Coronary artery (tissue), 2 donors: ENCODE measurements around the gene MEAK7.

Source experiments
- DNase-seq: peaks from one replicate; pipeline ENCODE4 v3.0.0-alpha.2; 2017; ENCODE audit warnings: low spot score
- H3K27ac ChIP-seq, 2 donors: fragments of 200-600 bp; sonication (generic); one replicate each; pipeline ENCODE4 v1.5.1; 2016 to 2019
- H3K4me3 ChIP-seq: fragments of 200-600 bp; sonication (generic); 2 replicates; pipeline ENCODE4 v1.5.1; 2016; ENCODE audit warnings: mild to moderate bottlenecking, moderate library complexity
- CTCF ChIP-seq: fragments of 200-600 bp; sonication (generic); IDR thresholded peaks from one replicate; pipeline ENCODE4 v1.5.1; 2019; ENCODE audit warnings: antibody characterized with exemption

The MEAK7 gene

GRCh38 chr16:84466692-84467091, 37.8 kb downstream of the MEAK7 start:
- no peak overlapping the region for H3K27ac ChIP-seq
- no peak for DNase-seq
- no peak overlapping the region for H3K4me3 ChIP-seq
- no peak for TF ChIP-seq CTCF

GRCh38 chr16:84465154-84465553, 39.3 kb downstream of the MEAK7 start:
- DNase-seq, result no peak
- Histone ChIP-seq H3K4me3 (no peak overlapping the region), H3K27ac (no peak overlapping the region)
- no peak for TF ChIP-seq CTCF

- TF ChIP-seq CTCF, result no peak
- no peak for DNase-seq
- H3K27ac ChIP-seq, result no peak overlapping the region
- no peak overlapping the region for H3K4me3 ChIP-seq
These were observed 40.3 kb downstream of the MEAK7 start for GRCh38 chr16:84464116-84464515.

- DNase-seq, result peak; percentile 68
- H3K27ac ChIP-seq, result no peak overlapping the region
- TF ChIP-seq CTCF, result no peak
These were observed 41.2 kb downstream of the MEAK7 start for GRCh38 chr16:84463221-84463620.

GRCh38 chr16:84462296-84463210, 41.9 kb downstream of the MEAK7 start:
- peak; percentile 70 for DNase-seq
- no peak overlapping the region for H3K27ac ChIP-seq
- no peak overlapping the region for H3K4me3 ChIP-seq
- TF ChIP-seq CTCF, result no peak

More at GRCh38 chr16:84463221-84463620, 41.2 kb downstream of the MEAK7 start:
- no peak overlapping the region for H3K4me3 ChIP-seq

- Histone ChIP-seq H3K4me3 (no peak overlapping the region), H3K27ac (no peak overlapping the region)
- DNase-seq, result peak; percentile 68
- no peak for TF ChIP-seq CTCF
These were observed 42.8 kb downstream of the MEAK7 start for GRCh38 chr16:84461413-84462295.
